ENCODE measurements around the gene POMT2.
"Not testable (repeated sequence)": the region's sequence is repeated elsewhere in the genome, so short reads cannot be mapped to it uniquely, and the experiment has no call there.

POMT2 gene

DNA sequence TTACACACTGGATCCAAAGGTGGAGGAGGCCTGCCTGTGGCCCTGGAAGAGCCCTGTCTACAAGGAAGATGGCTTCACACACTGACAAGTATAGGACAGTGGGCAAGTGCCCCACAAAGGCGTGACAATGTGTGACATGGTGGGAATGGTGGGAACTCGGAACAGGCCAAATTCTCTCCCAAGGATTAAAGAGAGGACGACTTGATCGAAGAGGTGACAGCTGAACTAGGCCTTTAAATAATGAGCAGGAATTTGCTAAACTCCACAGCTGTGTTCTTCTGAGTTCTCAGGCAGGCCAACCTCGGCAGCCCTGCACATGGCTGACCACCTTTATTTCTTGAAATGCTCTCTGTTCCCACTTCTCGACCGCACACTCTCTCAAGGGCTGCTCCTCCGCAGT lies 23.8 kb downstream of the POMT2 start:
- no peak for DNase-seq (ENCODE audit: low spot score)

DNA sequence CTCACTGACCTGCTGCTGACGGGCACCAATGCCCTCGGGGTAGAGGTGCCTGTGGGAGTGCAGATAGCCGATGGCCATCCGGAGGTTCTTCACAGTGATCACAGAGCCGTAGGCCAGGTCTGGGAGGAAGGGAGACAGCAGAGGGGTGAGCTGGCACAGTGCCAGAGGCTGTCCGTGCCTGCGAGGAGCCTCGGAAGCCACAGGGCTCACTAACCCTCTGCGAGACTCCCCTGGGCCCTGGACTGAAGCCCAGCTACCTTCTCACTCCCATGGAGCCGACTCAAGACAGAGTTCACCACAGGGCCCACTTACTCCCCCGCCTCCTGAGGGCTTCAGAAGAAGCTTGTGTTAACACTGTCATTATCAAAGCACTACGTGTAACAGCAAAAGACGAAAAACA lies 24.5 kb downstream of the POMT2 start:
- DNase-seq (ENCODE audit: low spot score) = no peak

- DNase-seq (ENCODE audit: low spot score) = no peak
Observed at GRCh38 chr14:77290705-77291104, 30.0 kb downstream of the POMT2 start.

DNA sequence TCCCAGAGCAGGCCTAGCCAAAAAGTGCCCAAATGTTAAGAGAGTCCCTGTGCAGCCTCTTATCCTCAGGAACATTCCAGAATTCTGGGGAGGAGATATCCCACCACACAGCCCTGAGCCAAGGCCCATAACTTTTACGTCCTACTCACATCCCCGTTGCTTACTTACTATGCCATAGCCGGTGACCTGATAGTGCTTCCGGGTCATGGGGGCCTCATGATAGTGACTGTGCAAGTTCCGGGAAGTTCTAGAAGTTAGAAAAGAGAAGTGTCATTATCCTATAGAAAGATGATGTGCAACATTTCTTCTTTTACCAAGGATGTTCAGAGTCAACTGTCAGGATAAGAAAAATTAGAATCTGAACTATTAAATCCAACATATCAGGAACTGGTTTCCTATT lies 34.1 kb downstream of the POMT2 start:
- DNase-seq (ENCODE audit: low spot score) = no peak

GRCh38 chr14:77284466-77284865 lies 36.2 kb downstream of the POMT2 start:
- DNase-seq (ENCODE audit: low spot score) = no peak

GRCh38 chr14:77284066-77284465 lies 36.6 kb downstream of the POMT2 start:
- DNase-seq (ENCODE audit: low spot score) = no peak

DNA sequence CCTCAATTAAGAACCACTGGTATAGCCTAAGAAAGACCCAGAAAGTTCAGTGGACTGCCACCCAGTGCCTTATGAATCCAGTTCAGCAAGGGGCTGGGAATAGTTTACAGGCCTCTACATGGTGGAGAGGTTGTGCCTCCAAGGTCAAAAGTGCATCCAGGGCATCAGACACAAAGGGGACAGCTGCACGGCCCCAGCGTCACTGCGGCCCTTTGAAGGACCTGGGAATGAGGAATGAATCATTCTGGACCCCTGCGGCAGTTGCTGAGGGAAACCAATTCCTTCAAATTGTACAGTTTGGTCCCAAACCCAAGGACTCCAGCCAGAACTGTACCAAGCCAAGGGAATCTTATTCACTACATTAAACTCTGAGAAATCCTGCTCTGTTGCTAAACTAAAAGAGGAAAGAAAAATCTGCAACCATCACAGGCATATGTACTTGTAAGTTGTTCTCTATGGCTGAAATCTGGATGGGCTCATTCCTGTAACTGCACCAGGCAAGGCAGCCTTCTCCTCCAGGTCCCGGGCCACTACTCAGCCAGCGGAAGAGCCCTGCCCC lies 38.8 kb downstream of the POMT2 start:
- no peak for DNase-seq (ENCODE audit: low spot score)

DNA sequence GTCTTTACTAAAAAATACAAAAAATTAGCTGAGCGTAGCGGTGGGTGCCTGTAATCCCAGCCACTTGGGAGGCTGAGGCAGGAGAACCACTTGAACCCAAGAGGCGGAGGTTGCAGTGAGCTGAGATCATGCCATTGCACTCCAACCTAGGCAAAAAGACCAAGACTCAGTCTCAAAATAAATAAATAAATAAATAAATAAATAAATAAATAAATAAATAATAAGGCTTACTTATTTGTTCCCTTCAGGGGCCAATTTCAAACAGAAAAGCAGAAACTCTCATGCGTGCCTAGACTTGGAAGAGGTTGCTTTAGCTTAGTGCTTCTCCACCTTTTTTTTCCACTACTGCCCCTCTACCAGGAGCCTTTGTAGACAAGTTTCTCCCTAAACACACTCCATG lies 39.8 kb downstream of the POMT2 start:
- DNase-seq (ENCODE audit: low spot score) = not testable (repeated sequence)

DNA sequence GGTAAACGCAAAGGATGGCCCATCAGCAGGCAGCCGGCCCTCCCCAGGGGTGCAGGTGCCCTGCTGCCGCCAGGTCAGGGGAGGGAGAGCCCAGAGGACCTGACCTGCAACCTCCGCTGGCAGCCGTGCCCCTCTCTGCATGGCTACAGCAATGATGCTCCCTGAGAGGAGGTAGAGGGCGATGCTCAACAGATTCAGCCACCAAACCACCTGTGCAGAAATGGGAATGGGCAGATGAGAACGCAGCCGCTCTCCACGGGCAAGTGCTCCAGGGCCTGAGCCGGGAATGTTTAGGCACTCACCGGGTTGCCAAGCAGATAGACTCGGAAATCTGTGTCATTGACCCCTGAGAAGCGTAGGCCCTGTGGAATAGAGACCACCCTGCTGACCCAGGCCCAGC lies 41.0 kb downstream of the POMT2 start:
- DNase-seq (ENCODE audit: low spot score) = no peak

DNA sequence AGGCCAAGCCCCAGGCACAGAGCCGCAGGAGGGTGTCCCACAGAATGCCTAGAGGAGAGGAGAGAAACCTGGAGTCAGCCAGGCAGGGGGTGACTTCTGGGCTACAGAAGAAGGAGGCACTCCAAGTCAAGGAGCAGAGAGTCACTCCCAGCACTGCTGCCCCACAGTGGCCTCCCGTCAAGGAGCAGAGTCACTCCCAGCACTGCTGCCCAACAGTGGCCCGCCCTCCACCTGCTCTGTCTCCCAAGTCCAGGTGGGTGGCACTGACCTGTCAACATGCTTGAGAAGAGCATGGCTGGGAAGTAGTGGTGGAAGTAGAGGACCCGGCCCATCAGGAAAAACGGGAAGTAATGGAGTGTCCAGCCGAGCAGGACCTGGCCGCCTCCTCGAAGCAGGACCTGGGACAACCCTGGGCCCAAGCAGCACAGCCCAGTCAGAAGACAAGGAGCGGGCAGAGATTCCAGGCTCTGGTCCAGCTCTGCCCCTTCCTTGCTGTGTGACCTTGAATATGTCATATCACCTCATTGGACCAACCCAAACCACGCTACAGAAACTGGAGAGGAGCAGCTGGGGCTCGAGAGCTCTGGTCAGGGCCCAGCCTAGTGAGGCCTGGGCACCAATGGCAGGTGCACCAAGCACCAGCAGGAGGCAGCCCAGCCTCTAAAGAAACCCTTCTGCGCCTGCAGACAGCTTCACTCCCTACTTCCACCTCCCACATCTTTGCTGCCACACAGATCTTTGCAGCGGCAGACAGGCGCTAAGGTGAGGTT lies 42.0 kb downstream of the POMT2 start:
- DNase-seq (ENCODE audit: low spot score) = no peak

- no peak for DNase-seq (ENCODE audit: low spot score)
Observed at GRCh38 chr14:77276959-77277358, 43.7 kb downstream of the POMT2 start.

GRCh38 chr14:77276295-77276935 lies 44.3 kb downstream of the POMT2 start:
- DNase-seq (ENCODE audit: low spot score) = no peak

- no peak for DNase-seq (ENCODE audit: low spot score)
Observed at GRCh38 chr14:77275601-77276017, 45.1 kb downstream of the POMT2 start.

- DNase-seq (ENCODE audit: low spot score) = no peak
Observed at GRCh38 chr14:77275041-77275580, 45.6 kb downstream of the POMT2 start.

DNA sequence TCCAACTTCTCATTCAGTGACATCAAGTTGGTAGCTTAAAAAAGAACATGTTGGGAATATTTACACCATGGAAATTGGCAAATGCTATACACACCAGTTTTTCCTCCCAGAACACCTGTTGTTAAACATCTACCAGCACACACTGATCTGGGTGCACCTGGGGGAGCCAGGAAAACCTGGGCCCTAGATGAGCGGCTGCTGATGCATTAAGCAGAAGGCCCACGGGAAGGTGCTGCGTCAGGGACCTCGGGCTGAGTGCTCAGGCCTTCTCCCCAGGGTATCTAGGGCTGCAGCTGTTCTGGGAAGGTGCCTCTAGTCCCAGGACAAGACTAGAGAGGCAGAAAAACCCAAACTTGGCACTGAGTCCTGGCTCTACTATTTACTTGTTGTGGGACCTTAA lies 46.9 kb downstream of the POMT2 start:
- no peak for DNase-seq (ENCODE audit: low spot score)

DNA sequence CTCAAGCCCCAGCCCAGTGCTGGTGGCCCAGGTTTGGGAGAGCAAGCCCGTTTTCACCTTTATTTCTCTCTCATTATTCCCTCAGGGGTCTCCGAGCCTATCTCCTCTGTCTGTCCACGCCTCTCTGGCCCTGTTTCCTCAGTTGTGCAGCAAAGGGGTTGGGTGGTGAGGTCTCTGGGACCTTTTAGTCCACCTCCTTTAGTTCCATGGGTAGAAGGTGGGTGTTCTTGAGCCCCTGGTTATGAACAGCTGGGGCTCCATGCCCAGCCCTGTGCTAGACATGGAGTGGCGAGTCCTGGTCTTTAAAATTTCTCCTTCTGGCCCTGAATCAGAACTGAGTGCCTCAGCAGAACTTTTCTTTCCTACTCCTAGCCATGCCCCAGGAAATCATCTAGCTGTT lies 48.4 kb downstream of the POMT2 start:
- DNase-seq (ENCODE audit: low spot score) = no peak

GRCh38 chr14:77271113-77271710 lies 49.5 kb downstream of the POMT2 start, which contains the start of gene NGB:
Gene NGB (minus strand): TSS chr14:77271206. CDS start chr14:77270937, 269 bp downstream.
- DNase-seq (ENCODE audit: low spot score) = no peak

GRCh38 chr14:77270361-77271112 lies 50.1 kb downstream of the POMT2 start:
- DNase-seq (ENCODE audit: low spot score) = no peak

GRCh38 chr14:77268989-77269600 lies 51.6 kb downstream of the POMT2 start:
- DNase-seq (ENCODE audit: low spot score) = no peak

- no peak for DNase-seq (ENCODE audit: low spot score)
Observed at GRCh38 chr14:77267937-77268699, 52.6 kb downstream of the POMT2 start.

GRCh38 chr14:77266336-77266735 lies 54.3 kb downstream of the POMT2 start:
- DNase-seq (ENCODE audit: low spot score) = no peak
